NCI-H128 (cell line): ENCODE results near the gene TRABD.

ENCODE experiments used
- DNase-seq: peaks from one replicate; lab custom pipeline; 2025; ENCODE audit not compliant: unreplicated experiment; lab: John Stamatoyannopoulos, UW

The TRABD gene

GRCh38 chr22:50173311-50173982 lies 12.3 kb upstream of the TRABD start:
- no peak for DNase-seq

GRCh38 chr22:50173983-50174355 lies 11.7 kb upstream of the TRABD start:
- DNase-seq, result no peak

- no peak for DNase-seq
Observed at GRCh38 chr22:50174382-50175190, 11.1 kb upstream of the TRABD start.

- DNase-seq, result no peak
Observed at GRCh38 chr22:50175191-50175461, 10.6 kb upstream of the TRABD start.

GRCh38 chr22:50175921-50176849 lies 9.5 kb upstream of the TRABD start:
- no peak for DNase-seq

- DNase-seq, result no peak
Observed at GRCh38 chr22:50176850-50177536, 8.7 kb upstream of the TRABD start.

- DNase-seq, result no peak
Observed at GRCh38 chr22:50177537-50178470, 7.9 kb upstream of the TRABD start.

GRCh38 chr22:50178471-50178864 lies 7.2 kb upstream of the TRABD start:
- no peak for DNase-seq

- no peak for DNase-seq
Observed at GRCh38 chr22:50178871-50179869, 6.5 kb upstream of the TRABD start.

- DNase-seq, result no peak
Observed at GRCh38 chr22:50179937-50180726, 5.6 kb upstream of the TRABD start.

GRCh38 chr22:50180727-50181521 lies 4.8 kb upstream of the TRABD start:
- DNase-seq, result no peak

- DNase-seq, result no peak
Observed at GRCh38 chr22:50182176-50183081, 3.3 kb upstream of the TRABD start.

- no peak for DNase-seq
Observed at GRCh38 chr22:50183141-50183971, 2.4 kb upstream of the TRABD start.

GRCh38 chr22:50184004-50184901 lies 1.5 kb upstream of the TRABD start:
- DNase-seq, result no peak
